ENCODE measurements around the gene CNTFR. TPM values are rescaled to one million over a fixed set of nuclear protein-coding genes. Genes with fewer than 3 reads are reported as not detected.

Gene CNTFR
- total RNA-seq, 2 donors from 2014 or later, result 2.7 to 13.3 TPM

- 94% methylated on average over 8 of the region's 8 CpGs for WGBS
- Histone ChIP-seq H3K9me3 (no peaks in the 10 kb centered on the region), H3K27ac (no peak overlapping the region), H3K4me1 (replicated peaks) (peaks cover 15% of the 10 kb centered on the region), H3K4me3 (no peak overlapping the region), H3K36me3 (no peaks in the 10 kb centered on the region), H3K27me3 (replicated peaks; ENCODE audit: insufficient read depth) (no peaks in the 10 kb centered on the region)
- TF ChIP-seq CTCF (IDR thresholded peaks at IDR 0.05) (no peak), POLR2AphosphoS5 (IDR thresholded peaks at IDR 0.05) (no peak), POLR2A (IDR thresholded peaks at IDR 0.05) (no peak)
- DNase-seq (ENCODE audit: low spot score), result no peak
- intact Hi-C loops (cut with DNase I), result no loop called here
Observed at GRCh38 chr9:34514401-34514800, 75.1 kb downstream of the CNTFR start.

DNA sequence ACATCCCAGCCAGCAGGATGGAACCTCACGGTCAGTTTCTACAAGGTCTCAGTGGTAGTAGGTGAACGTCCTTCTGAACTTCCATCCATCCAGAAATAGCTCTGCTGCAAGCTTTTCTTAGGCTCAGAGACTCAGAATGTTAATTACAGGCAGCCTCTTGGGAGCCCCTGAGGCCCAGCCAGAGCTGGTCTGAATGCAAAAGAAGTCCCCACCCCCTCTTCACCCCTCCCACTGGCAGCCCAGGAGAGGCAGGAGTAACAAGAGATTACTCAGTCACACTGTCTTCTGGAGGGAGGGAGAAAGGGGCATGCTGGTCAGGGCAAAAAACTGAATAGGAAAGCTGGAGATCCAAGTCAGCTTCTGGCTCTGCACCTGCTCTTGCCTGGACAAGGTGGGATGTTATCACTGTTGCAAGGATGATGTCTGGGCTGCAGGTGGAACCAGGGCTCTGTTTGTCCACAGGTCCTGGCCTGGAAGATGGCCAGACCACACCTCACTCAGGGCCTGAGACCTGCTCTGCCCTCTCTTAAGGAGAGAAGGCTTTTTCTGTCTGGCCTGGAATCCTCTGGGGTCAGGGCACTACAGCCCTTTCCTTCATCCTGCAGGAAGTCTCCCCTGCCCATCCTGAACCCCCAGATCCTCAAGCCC lies 75.8 kb downstream of the CNTFR start:
- DNase-seq (ENCODE audit: low spot score), result no peak
- WGBS, result 77% methylated on average over 2 of the region's 2 CpGs
- intact Hi-C loops (cut with DNase I), result no loop called here
- H3K27ac ChIP-seq, result no peak overlapping the region
- no peak overlapping the region for H3K4me3 ChIP-seq
- no peaks in the 10 kb centered on the region for H3K9me3 ChIP-seq
- peaks cover 15% of the 10 kb centered on the region for H3K4me1 ChIP-seq (replicated peaks)
- TF ChIP-seq CTCF (IDR thresholded peaks at IDR 0.05) (no peak), POLR2A (IDR thresholded peaks at IDR 0.05) (no peak), POLR2AphosphoS5 (IDR thresholded peaks at IDR 0.05) (no peak)
- no peaks in the 10 kb centered on the region for H3K36me3 ChIP-seq
- H3K27me3 ChIP-seq (replicated peaks; ENCODE audit: insufficient read depth), result no peaks in the 10 kb centered on the region

GRCh38 chr9:34512131-34513078 lies 77.1 kb downstream of the CNTFR start:
- 62% methylated on average over 9 of the region's 9 CpGs for WGBS
- no peak overlapping the region for H3K4me3 ChIP-seq
- H3K27ac ChIP-seq, result peak overlapping the region; percentile 42
- H3K9me3 ChIP-seq, result no peaks in the 10 kb centered on the region
- no peaks in the 10 kb centered on the region for H3K36me3 ChIP-seq
- no peaks in the 10 kb centered on the region for H3K27me3 ChIP-seq (replicated peaks; ENCODE audit: insufficient read depth)
- intact Hi-C loops (cut with DNase I), result no loop called here
- H3K4me1 ChIP-seq (replicated peaks), result peaks cover 15% of the 10 kb centered on the region
- DNase-seq (ENCODE audit: low spot score), result peak; percentile 14
- TF ChIP-seq POLR2A (IDR thresholded peaks at IDR 0.05) (no peak), POLR2AphosphoS5 (IDR thresholded peaks at IDR 0.05) (no peak), CTCF (IDR thresholded peaks at IDR 0.05) (no peak)

GRCh38 chr9:34510497-34511468 lies 78.7 kb downstream of the CNTFR start:
- WGBS, result 75% methylated on average over 13 of the region's 13 CpGs
- peaks cover 15% of the 10 kb centered on the region for H3K4me1 ChIP-seq (replicated peaks)
- no peak overlapping the region for H3K4me3 ChIP-seq
- intact Hi-C loops (cut with DNase I), result no loop called here
- no peaks in the 10 kb centered on the region for H3K9me3 ChIP-seq
- no peak overlapping the region for H3K27ac ChIP-seq
- H3K36me3 ChIP-seq, result no peaks in the 10 kb centered on the region
- H3K27me3 ChIP-seq (replicated peaks; ENCODE audit: insufficient read depth), result no peaks in the 10 kb centered on the region
- no peak for DNase-seq (ENCODE audit: low spot score)
- no peak for TF ChIP-seq CTCF (IDR thresholded peaks at IDR 0.05)
- TF ChIP-seq POLR2A (IDR thresholded peaks at IDR 0.05), result no peak
- no peak for TF ChIP-seq POLR2AphosphoS5 (IDR thresholded peaks at IDR 0.05)
